Right lobe of liver (tissue), 4 donors: ENCODE measurements around the gene DENND4A.

Experiments
- CTCF ChIP-seq, 4 donors: fragments of 200-600 bp in 3 of 4; fragments of 450-650 bp in 1 of 4; IDR thresholded peaks; one replicate each; pipeline versions ENCODE4 v1.5.1 to v1.8.0; 2016 to 2022; ENCODE audit warnings: antibody characterized with exemption in 4 of 4, mild to moderate bottlenecking in 2 of 4
- POLR2A ChIP-seq: fragments of 450-650 bp; IDR thresholded peaks from one replicate; pipeline ENCODE4 v1.6.1; 2017; ENCODE audit warnings: antibody characterized with exemption, mild to moderate bottlenecking
- donor health status: DM: no; HTN: no; CAD: no.
- donor health status: DM: no; HTN: no; CAD: no.
- donor health status: DM: no; HTN: yes; CAD: no.

- TF ChIP-seq POLR2A (no peak), CTCF (IDR thresholded peaks at IDR 0.05) (no peak)
These were observed 32.7 kb downstream of the DENND4A start for GRCh38 chr15:65759441-65759840.
